ENCODE results near the gene BCLAF3.

DNA sequence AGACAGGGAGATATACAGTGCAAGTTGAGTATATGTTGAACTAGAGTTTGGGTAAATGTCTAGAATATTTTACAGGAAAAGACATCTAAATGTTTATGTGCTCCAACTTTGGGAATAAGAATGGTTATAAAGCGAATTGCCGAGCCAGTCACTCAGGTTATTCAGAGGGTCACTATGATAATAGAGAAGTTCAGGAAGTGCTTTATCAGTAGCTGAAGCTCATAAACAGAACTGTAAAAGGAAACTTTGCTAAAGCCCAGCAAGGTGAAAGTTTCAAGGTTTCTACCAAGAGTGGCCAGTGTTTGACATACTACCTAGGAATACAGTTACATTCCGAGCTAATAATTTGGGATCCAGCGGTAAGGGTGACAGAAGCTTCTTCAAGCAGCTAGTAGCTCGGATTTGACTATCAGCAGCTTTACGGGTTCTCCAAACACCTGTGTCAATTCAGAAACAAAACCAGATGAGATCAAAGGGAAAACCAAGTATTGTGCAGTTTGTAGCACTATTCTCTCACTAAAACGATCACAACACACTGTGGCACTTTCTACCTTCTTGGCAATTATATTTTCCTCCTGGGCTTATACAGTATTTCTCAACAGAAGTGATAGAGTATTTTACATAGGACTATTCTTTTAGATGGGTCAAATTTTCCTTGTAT, 17.2 kb upstream of the BCLAF3 start:
- TF ChIP-seq CTCF (IDR thresholded peaks at IDR 0.05) (no peak), POLR2A (IDR thresholded peaks at IDR 0.05) (no peak)

Measured in tibial nerve (tissue), 3 donors.